Fibroblast of pulmonary artery (primary cell): ENCODE results near the gene EHBP1.

Experiments used
- DNase-seq: peaks from one replicate; pipeline ENCODE4 v3.0.0-alpha.2; 2010; ENCODE audit warnings: low read depth
- H3K4me3 ChIP-seq: replicated peaks from 2 replicates; pipeline ENCODE4 v1.5.1; 2011; ENCODE audit warnings: low read depth, mild to moderate bottlenecking, control low read depth, low read length, moderate library complexity
- CTCF ChIP-seq: IDR thresholded peaks from 2 replicates; pipeline ENCODE4 v1.5.1; 2011; ENCODE audit warnings: mild to moderate bottlenecking, control low read depth, low read length, inconsistent platforms; ENCODE audit errors: missing control alignments

EHBP1 gene

GRCh38 chr2:63051042-63051794 is 345.7 kb downstream of the EHBP1 start:
- TF ChIP-seq CTCF = no peak
- no peak for DNase-seq
- peak overlapping the region; percentile 60 for H3K4me3 ChIP-seq

GRCh38 chr2:63051795-63052333 is 346.4 kb downstream of the EHBP1 start:
- no peak for TF ChIP-seq CTCF
- H3K4me3 ChIP-seq = no peak overlapping the region
- DNase-seq = no peak

DNA sequence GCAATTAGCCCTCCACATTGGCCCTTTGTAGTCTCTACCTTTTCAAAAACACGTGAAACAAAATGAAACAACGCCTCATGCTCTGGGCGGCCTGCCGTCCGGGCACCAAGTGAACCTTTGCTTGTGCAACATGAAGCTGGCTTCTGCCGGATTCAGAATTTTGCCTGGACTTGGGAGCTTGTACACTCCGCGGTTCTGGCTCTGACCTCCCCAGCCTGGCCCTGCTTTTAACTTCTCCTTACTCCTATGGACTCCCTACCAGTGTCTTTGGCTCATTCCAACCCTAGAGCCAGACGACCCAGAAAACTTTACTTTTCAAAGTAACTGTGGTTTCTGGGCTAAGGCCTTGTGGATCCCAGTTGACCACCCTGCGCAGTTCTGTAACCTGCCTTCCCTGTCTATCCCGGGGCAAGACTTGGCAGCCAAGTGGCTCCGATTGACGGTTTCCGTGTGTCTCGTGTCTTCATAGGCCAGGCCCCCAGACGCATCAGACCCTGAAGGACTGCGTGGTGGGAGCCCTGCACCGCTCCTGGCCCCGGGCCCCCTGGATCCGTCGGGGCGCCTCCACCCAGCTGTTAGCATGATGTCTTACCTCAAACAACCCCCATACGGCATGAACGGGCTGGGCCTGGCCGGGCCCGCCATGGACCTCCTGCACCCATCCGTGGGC is 347.0 kb downstream of the EHBP1 start:
- H3K4me3 ChIP-seq = no peak overlapping the region
- DNase-seq = no peak
- TF ChIP-seq CTCF = no peak

DNA sequence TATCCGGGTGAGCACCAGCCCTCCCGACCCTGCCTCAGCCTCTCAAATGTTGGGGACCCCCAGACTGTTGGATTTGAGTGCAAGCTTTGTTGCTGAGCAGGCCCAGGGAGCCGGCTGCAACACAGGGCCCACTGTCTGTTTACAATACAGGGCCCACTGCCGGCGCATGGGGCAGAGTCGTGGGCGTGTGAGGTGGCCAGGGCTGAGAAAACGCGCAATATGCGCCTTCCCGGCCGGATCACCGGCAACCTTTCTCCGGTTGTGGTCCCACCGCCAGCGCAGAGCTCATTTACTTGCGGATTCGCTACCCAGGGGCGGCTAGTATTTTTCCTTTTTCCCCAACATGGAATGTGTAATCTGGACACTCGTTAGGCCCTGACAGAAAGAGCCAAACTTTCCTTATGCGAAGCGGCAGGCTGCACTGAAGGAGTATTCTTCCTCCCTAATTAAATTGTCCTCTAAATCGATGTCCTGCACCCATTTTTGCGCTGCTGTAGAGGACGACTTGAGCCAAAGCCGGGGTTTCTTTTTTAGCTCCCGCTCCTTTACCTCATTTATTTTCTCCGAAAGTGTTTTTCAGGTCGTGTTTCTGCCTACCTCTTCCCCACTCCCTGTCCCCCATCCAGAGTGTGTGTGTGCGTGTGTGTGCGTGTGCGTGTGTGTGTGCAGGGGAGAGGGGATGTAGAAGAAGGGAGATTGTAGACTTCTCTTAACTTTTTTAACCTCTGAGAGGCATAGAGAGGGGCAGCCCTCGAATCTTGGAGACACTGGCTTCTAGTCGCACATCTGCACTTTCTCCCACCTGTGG is 347.8 kb downstream of the EHBP1 start:
- TF ChIP-seq CTCF = no peak
- DNase-seq = no peak
- H3K4me3 ChIP-seq = no peak overlapping the region

DNA sequence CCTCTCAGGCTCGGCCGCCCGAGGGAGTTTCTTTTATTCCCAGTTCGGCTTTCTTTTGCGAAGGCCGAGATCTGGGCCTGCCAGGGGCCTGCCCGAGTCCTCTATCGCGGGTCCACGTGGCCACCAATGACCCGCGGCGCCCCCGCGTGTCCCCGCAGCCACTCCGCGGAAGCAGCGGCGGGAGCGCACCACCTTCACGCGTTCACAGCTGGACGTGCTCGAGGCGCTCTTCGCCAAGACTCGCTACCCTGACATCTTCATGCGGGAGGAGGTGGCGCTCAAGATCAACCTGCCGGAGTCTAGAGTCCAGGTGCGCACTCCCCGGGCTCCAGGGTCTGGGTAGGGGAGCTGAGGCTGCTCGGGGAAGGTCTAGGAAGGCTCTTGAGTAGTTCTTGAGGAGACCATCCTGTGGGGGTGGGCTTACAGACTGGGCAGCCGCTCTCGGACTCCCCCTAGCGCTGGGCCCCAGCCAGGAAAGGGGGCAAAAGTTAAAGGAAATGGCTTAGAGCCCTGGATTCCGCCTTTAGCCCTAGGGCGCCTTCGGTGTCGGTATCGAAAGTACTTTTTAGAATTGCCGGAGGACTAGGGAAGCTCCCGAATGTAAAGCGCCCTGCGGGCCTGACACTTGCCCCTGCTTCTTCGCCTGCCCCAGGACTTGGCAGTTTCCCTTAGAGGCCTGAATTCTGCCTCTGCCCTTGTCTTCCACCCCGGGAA is 348.5 kb downstream of the EHBP1 start:
- TF ChIP-seq CTCF = peak; percentile 29
- no peak for DNase-seq
- no peak overlapping the region for H3K4me3 ChIP-seq

- H3K4me3 ChIP-seq = no peak overlapping the region
- DNase-seq = no peak
- no peak for TF ChIP-seq CTCF
These were observed 349.3 kb downstream of the EHBP1 start for GRCh38 chr2:63054841-63055225.
